G401.6 (cell line): ENCODE measurements around the gene ALPP.
"Not testable (repeated sequence)": the region's sequence is repeated elsewhere in the genome, so short reads cannot be mapped to it uniquely, and the experiment has no call there.

Experiments used
- FAIRE-seq: peaks from 2 replicates; lab custom pipeline; 2012; peaks lifted over from hg19 to GRCh38; lab: Jason Lieb, UNC

Gene ALPP

GRCh38 chr2:232378735-232379151 is at the start of gene ALPP:
TSS of gene ALPP (plus strand) at chr2:232378751. CDS start at chr2:232378803, 52 bp downstream.
- not testable (repeated sequence) for FAIRE-seq

DNA sequence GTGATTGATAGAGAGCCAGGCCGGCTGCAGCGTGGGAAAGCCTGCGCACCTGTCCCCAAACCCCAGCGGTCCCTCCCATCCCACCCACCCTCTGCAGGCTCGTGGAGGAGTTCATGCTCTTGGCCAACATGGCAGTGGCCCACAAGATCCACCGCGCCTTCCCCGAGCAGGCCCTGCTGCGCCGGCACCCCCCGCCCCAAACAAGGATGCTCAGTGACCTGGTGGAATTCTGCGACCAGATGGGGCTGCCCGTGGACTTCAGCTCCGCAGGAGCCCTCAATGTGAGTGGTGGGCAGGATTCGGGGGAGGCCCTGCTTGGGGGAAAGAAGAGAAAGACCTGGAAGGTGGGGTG is 48.9 kb upstream of the ALPP start:
- FAIRE-seq, result no peak

GRCh38 chr2:232330068-232330999 is 48.2 kb upstream of the ALPP start:
- no peak for FAIRE-seq

GRCh38 chr2:232331061-232331460 is 47.5 kb upstream of the ALPP start:
- not testable (repeated sequence) for FAIRE-seq

- FAIRE-seq, result not testable (repeated sequence)
Measured at GRCh38 chr2:232331641-232332040, 46.9 kb upstream of the ALPP start.

DNA sequence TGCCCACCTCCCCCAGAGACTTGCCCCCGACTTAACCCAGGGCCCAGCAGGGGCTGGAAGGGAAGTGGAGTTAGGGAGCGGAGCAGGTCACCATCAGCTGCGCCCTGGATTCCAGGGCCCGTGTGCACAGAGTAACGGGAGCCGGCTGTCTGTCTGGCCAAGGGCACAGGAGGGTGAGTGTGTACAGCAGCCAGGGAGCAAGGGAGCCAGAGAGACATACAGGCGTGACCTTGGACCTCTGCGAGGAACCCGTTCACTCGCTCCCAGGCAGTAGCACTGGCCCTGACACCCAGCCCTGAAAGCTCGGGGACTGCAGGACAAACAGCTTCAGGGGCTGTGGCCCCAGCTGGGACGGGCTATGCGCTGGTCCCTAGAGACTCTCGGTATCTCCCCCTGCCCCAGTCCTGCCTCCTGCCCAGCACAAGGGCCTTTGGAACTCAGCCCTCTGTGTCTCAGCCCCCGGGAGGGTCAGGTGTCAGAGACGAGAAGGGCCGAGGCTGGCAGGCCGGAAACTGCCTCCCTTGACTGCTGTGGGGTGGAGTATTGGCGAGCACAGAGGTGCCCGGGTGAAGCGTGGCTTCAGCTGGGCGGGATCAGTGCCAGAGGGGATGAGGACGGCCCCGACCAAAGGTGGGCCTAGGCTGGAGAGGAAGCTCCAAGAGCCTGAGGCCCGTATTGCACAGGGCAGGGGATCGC is 46.2 kb upstream of the ALPP start:
- not testable (repeated sequence) for FAIRE-seq

DNA sequence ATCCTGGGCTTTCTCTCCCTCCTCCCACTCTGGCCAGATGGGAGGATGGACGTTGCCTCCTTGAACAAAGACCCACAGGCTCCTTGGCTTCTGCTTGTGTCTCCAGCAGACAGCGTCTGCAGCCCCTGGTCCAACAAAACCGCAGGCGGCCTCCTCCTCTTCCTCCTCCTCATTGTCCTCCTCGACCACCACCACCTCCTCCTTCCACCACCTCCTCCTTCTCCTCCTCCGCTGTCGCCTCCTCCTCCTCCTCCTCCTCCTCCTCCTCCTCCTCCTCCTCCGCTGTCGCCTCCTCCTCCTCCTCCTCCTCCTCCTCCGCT is 45.7 kb upstream of the ALPP start:
- FAIRE-seq, result no peak

DNA sequence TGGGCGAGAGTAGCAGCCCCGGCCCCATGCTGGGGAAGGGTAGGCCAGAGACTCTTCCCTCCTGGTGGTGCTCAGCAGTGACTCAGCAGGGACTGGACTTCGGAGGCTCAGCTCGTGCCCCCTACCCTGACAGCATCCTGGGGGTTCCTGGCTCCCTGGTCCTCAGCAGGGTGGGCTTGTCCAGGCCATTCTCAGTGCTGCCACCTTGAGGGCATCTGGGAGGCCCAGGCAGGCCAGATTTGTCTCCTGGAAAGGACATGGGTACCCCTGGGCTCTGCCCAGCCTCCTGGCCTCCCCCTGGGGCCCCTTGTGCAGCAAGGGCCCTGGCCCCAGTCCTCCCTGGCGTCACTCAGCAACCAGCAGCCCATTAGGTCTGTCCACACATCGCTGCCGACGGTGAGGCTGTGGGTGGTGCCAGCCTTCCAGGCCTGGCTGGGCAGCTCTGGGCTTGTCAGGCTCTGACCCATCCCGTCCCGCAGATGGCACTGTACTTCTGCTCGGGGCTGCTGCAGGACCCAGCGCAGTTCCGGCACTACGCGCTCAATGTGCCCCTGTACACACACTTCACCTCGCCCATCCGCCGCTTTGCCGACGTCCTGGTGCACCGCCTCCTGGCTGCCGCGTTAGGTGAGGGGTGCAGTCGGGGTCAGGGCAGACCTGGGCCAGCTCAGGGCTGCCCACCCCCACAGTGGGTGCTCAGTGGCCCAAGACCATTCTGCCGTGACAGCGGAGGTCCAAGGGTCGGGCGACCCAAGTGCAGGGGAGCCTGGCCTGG is 45.0 kb upstream of the ALPP start:
- no peak for FAIRE-seq

DNA sequence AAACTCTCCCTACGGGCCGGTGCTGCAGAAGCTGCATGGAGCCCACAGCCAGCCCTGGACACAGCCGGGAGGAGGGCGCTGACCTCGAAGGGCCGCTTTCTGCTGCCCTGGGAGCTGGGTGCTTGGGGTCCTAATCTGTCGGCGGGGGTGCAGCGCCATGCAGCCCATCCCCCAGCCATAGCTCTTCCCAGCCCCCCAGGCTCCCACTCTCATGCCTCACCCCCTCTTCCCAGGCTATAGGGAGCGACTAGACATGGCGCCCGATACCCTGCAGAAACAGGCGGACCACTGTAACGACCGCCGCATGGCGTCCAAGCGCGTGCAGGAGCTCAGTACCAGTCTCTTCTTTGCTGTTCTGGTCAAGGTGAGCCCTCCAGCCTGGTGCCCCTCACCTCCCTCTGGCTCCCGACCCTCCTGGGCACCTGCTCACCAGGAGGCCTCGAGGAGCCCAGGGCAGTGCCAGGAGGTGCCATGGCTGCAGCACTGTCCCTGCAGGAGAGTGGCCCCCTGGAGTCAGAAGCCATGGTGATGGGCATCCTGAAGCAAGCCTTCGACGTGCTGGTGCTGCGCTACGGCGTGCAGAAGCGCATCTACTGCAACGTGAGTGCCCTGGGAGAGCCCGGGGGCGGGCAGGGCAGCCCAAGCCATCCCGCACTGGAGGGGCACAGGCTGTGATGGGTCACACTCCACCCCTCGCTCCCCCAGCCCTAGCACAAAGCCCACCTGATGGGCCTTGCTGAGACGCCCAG is 44.2 kb upstream of the ALPP start:
- FAIRE-seq, result not testable (repeated sequence)

DNA sequence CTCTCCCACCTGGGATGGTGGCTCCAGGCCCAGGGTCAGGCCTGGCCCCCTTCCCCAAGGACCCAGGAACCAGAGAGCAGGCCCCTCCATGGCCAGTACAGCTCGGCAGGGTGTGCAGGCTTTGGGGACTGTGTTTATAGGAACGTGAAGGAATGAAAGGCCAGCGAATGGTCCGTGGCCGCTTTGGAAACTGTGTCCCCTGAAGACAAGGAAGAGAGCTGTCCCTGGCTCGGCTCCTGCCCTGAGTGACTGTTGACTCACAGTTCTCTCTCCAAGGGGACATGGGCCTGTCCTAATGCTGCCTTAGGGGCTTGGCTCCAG is 43.7 kb upstream of the ALPP start:
- FAIRE-seq, result not testable (repeated sequence)

GRCh38 chr2:232335206-232335858 is 43.2 kb upstream of the ALPP start:
- not testable (repeated sequence) for FAIRE-seq

GRCh38 chr2:232335859-232336215 is 42.7 kb upstream of the ALPP start:
- FAIRE-seq, result no peak

DNA sequence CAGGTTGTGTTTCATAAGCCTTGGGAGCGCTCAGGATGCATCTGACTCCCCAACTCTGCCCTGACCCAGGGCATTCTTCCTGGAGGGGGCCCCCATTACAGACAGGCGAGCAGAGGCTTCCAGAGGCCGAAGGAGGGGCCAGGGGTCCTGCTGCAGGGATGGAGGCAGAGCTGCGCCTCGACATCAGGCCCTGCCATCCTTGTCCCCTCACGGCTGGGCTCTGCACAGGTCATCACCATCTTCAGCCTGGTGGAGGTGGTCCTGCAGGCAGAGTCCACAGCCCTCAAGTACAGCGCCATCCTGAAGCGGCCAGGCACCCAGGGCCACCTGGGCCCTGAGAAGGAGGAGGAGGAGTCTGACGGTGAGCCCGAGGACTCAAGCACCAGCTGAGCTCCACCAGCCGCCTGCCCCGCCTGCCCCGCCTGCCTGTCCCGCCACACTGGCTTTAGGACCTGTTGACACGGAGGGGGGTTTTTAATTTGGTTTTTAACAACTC is 42.3 kb upstream of the ALPP start:
- no peak for FAIRE-seq

DNA sequence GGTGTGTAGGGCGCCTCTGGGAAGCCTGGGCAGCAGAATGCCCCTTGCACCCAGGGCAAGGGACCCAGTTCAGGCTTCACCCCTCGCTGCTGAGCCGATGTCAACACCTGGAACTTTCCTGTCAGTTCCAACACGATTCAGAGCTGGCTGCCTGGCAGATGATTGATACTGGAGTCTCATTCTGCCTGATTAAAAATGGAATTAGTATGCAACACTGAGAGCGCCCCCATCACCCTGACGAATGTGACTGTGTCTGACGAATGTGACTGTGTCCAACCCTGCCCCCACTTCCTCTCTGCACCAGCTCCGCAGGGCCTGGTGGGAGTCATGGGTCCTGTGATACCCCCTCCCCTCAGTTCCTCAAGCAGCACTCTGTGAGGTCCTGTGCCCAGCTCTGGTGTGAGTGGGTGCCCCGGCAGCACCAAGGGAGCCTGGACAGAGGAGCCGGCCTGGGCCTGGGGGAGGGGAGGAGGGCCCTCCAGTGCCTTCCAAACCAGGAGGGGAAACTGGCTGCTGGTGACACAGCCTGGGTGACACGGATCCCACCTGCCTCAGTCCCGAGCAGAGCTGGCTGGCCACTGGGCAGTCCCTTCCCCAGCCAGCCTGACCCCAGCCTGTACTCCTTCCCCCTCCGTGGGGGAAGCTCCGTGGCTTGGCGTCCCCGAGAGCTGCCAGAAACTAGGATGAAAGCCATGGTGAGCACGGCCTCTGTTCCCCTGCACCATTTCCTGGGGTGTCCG is 41.4 kb upstream of the ALPP start:
- FAIRE-seq, result no peak

DNA sequence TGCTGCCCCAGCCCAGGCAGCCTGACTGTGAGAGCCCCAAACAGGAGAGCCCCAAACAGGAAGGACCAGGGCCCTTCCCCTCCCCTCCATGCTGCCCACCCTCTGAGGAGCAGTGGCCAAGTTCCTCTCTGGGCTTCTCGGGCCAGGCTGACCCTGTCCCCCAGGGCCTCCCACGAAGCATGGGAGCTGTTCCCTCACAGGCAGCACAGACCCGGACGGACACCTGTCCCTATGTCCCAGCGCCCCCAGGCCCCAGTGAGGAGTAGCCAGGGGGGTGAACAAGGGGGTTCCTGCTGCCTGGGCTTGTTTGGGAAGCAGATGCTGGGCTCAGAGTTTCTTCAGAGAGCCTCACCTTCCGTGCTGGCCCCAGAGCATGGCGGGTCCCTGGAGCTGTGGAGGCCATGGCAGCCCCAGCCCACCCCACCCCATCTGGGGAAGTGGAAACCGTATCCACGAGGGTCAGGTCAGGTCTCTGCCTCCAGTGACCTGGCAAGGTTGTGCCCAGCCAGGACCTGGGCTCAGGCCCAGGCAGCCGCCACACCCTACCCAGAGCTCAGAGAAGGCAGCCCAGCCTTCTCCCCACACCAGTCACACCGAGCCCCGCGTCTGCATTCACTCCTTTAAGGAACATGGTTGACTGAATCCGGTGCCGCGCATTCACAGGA is 40.3 kb upstream of the ALPP start:
- FAIRE-seq, result not testable (repeated sequence)

DNA sequence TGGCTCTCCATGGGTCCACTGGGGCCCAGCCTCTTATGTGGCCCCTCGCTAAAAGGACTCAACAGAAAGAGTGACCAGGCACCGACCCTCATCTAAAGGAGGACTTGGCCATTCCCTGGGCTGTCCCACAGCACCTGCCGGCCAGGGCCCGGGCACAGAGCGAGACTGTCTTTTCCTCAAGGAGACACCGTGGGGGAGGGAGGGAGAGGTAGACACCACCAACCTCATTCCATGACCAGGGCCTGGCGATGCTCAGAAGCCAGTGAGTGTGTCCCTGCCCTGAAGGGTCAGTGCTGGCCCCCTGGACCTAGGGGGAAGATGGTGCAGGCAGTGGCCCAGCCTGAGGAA is 39.8 kb upstream of the ALPP start:
- no peak for FAIRE-seq

DNA sequence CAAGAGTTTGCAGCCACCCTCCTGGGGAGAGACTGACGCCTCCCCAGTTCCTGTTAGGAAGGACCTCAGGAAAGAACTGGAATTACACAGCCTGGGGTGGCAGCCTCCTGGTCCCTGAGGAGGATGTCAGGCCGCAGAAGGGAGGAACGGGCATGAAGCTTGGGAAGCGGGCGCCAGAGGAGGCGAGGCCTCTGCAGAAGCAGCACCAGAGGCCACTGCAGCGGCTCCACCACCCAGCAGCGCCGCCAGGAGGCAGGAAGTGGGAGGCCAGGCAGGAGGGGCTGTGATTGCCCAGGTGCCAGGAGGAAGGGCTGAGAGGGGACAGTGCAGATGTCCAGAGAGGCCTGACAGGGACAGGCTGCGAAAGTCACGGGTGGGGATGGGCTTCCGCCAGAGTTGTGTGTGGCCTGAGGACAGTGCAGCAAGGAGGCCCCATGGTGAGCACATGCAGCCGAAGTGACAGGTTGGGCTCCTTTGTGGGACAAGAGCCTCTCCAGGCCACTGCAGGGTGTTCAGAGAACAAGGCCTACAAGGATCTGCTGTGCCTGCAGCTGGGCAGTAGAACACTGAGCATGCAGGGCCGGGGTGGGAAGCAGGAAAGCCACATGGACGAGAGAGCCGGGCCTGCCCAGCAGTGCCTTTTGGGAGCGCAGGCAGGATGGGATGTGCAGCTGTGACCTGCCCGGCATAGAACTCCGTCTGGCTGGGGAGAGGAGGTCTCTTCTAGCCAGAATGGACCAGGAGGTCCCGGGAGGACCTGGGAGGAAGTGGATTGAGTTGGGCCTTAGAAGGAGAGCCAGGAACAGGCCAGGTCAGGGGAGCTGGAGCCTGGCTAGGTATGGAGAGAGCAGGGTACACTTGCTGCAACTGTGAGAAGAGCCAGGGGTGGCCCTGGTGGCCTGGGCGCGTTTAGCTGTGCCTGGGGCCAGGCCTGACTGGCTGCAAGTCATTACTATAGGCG is 39.1 kb upstream of the ALPP start:
- no peak for FAIRE-seq

DNA sequence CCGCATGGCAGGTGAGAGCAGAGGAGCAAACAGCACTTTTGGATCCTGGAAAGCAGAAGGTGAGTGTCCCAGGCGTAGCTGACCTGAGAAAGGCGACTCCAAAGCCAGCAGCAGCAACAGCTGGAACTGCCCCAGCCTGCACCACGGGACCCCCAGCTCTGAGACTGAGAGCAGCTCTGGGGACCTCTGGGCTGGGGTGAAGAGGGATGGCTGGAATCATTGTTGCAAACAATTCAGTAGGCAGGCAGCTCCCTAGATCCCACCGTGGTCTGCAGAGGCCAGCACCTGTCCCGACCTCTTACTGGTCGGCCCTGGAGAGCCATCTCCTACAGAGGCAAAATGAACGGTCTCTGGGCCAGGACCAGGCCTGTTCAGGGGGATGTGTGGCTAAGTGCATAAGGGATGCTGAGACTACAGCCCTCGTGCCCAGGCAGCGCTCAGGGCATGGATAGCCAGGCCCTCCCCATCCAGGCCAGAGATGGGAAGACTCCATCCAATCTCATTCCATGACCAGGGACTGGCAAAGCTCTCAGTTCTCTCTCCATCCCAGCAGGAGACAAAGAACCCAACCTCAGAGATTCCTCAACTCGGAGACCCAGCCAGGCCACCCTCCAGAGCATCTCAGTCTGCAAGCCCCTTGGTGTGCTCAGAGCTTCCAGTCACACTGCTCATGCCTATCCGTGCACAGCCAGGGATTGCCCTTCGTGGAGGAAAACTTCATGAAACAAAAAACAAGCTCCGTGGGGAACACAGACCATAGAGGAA is 38.2 kb upstream of the ALPP start:
- no peak for FAIRE-seq
